Measurements from ENCODE around the gene TRAM2. TPM values are rescaled to one million over a fixed set of nuclear protein-coding genes. Genes with fewer than 3 reads are reported as not detected.

TRAM2 gene
- total RNA-seq, 1 donor from 2014 or later = 22.1 TPM

- no peak for TF ChIP-seq CTCF (IDR thresholded peaks at IDR 0.05; ENCODE audit: unreplicated experiment)
- Mint-ChIP-seq H3K4me3 (no peak overlapping the region), H3K27ac (no peak overlapping the region), H3K4me1 (peaks cover 52% of the 10 kb centered on the region), H3K9me3 (no peaks in the 10 kb centered on the region), H3K27me3 (ENCODE audit: low read depth) (no peaks in the 10 kb centered on the region), H3K36me3 (no peaks in the 10 kb centered on the region)
- DNase-seq (ENCODE audit: low spot score in 2 of 2, unreplicated experiment in 2 of 2) = no peak
Observed at GRCh38 chr6:52553158-52553557, 23.7 kb downstream of the TRAM2 start.

- Mint-ChIP-seq H3K9me3 (no peaks in the 10 kb centered on the region), H3K27ac (peak overlapping the region; percentile 78), H3K4me1 (peaks cover 47% of the 10 kb centered on the region), H3K36me3 (no peaks in the 10 kb centered on the region), H3K27me3 (ENCODE audit: low read depth) (no peaks in the 10 kb centered on the region), H3K4me3 (no peak overlapping the region)
- no peak for TF ChIP-seq CTCF (IDR thresholded peaks at IDR 0.05; ENCODE audit: unreplicated experiment)
- no peak for DNase-seq (ENCODE audit: low spot score in 2 of 2, unreplicated experiment in 2 of 2)
Observed at GRCh38 chr6:52552278-52552643, 24.6 kb downstream of the TRAM2 start.

DNA sequence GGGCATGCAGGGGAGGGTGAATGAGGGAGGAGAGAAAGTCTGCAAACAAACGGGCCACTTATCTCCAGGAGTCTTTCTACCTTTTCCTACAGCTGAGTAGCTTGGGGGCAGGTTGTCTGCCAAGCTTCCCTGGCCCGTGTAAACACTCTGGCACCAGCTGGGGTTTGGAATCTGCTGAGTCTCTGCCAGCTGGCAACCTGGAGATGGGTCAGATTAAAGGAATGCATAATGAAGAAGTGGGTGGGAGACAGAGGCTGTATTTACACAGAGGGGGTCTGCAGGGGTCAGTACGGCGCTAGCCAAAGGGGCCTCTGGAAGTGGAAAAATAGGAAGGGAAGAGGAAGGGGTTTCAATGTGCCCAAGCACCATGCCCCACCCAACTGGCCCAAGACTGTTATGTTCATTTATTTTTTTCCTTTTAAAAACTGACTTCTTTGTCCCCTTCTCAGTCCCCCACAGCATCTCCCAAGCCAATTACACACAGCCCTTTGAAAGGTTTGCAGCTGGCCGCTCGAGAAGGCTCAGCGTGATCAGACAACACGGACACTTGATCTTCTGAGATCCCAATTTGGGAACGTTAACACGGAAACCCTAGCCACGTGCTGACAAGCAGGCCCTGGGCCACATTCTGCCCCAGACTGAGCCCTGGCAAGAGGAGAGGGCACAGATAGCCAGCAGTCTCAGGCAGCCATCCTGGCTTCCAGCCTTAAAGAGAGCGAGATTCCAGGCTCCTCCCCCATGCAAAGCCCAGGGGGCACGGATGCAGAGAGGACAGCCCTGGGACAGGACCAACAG lies 25.2 kb downstream of the TRAM2 start:
- no peaks in the 10 kb centered on the region for H3K27me3 Mint-ChIP-seq (ENCODE audit: low read depth)
- no peaks in the 10 kb centered on the region for H3K36me3 Mint-ChIP-seq
- TF ChIP-seq CTCF (IDR thresholded peaks at IDR 0.05; ENCODE audit: unreplicated experiment) = no peak
- no peaks in the 10 kb centered on the region for H3K9me3 Mint-ChIP-seq
- DNase-seq (ENCODE audit: low spot score in 2 of 2, unreplicated experiment in 2 of 2) = no peak
- peak overlapping the region; percentile 78 for H3K27ac Mint-ChIP-seq
- peaks cover 52% of the 10 kb centered on the region for H3K4me1 Mint-ChIP-seq
- H3K4me3 Mint-ChIP-seq = peak overlapping the region; percentile 30

GRCh38 chr6:52550870-52551269 lies 26.0 kb downstream of the TRAM2 start:
- Mint-ChIP-seq H3K27me3 (ENCODE audit: low read depth) (no peaks in the 10 kb centered on the region), H3K27ac (peak overlapping the region; percentile 78), H3K4me3 (no peak overlapping the region), H3K36me3 (no peaks in the 10 kb centered on the region), H3K9me3 (no peaks in the 10 kb centered on the region), H3K4me1 (peaks cover 50% of the 10 kb centered on the region)
- no peak for DNase-seq (ENCODE audit: low spot score in 2 of 2, unreplicated experiment in 2 of 2)
- no peak for TF ChIP-seq CTCF (IDR thresholded peaks at IDR 0.05; ENCODE audit: unreplicated experiment)

DNA sequence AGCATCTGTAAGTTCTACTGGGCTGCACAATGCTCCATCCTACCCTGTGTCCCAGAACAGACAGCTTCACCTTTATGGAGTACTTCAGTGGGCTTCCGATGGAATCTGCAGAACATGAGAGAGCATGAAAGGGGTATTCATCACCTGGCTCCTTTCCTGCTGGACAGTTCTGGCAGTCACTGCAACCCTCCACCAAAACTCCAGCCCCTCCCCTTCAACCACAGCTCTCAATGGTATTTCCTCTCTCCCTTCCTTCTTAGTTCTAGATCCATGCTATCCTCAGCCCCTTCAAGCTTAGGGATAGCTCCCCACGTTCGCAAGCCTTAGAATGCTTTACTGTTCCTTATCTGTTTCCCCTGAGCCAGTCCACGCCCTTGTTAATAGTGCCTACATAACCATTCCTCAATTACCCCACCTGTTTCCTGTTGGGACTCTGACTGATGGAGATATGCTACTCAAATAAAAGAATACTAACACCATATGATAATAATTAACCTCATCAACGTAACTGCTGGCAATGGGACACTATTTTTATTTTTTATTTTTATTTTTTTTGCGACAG lies 26.8 kb downstream of the TRAM2 start:
- no peak overlapping the region for H3K27ac Mint-ChIP-seq
- no peaks in the 10 kb centered on the region for H3K9me3 Mint-ChIP-seq
- DNase-seq (ENCODE audit: low spot score in 2 of 2, unreplicated experiment in 2 of 2) = no peak
- no peaks in the 10 kb centered on the region for H3K27me3 Mint-ChIP-seq (ENCODE audit: low read depth)
- H3K4me1 Mint-ChIP-seq = peaks cover 46% of the 10 kb centered on the region
- H3K4me3 Mint-ChIP-seq = no peak overlapping the region
- no peaks in the 10 kb centered on the region for H3K36me3 Mint-ChIP-seq
- TF ChIP-seq CTCF (IDR thresholded peaks at IDR 0.05; ENCODE audit: unreplicated experiment) = no peak

All from mesothelial cell of epicardium (in vitro differentiated cells).